HL-60 (cell line): ENCODE results near the gene NRXN3.

Experiments used
- DNase-seq, 2 experiments: peaks; one replicate each; pipeline ENCODE4 v3.0.0-alpha.2; 2010 to 2020; ENCODE audit warnings: low read depth in 1 of 2, low spot score in 1 of 2
- H3K27ac ChIP-seq: fragments of 250-450 bp; sonication (Bioruptor Pico); replicated peaks from 2 replicates; pipeline ENCODE4 v1.5.1; 2020; ENCODE audit warnings: mild to moderate bottlenecking, moderate library complexity
- H3K27me3 ChIP-seq: fragments of 250-450 bp; sonication (Bioruptor Pico); 2 replicates; pipeline ENCODE4 v1.5.1; 2021; ENCODE audit warnings: mild to moderate bottlenecking, moderate library complexity; ENCODE audit not compliant: insufficient read depth, poor library complexity, severe bottlenecking
- H3K4me3 ChIP-seq: replicated peaks from 2 replicates; pipeline ENCODE4 v1.5.1; 2011; ENCODE audit warnings: mild to moderate bottlenecking, control low read depth, low read length; ENCODE audit not compliant: insufficient read depth
- CTCF ChIP-seq: IDR thresholded peaks from one replicate; pipeline ENCODE4 v1.5.1; 2011; ENCODE audit warnings: low read length, control low read depth, inconsistent platforms; ENCODE audit not compliant: insufficient read depth
- GABPA ChIP-seq: IDR thresholded peaks from 2 replicates; pipeline ENCODE4 v1.6.1; 2012; ENCODE audit warnings: low read depth
- POLR2AphosphoS5 ChIP-seq: IDR thresholded peaks from 2 replicates; pipeline ENCODE4 v1.6.1; 2012; ENCODE audit warnings: low read depth
- REST ChIP-seq: IDR thresholded peaks from 2 replicates; pipeline ENCODE4 v1.6.1; 2012; ENCODE audit warnings: low read depth; ENCODE audit not compliant: insufficient replicate concordance
- SPI1 ChIP-seq: IDR thresholded peaks from 2 replicates; pipeline ENCODE4 v1.6.1; 2012; ENCODE audit warnings: low read depth, mild to moderate bottlenecking, borderline replicate concordance

The NRXN3 gene

GRCh38 chr14:78469947-78470346 lies 299.8 kb downstream of the NRXN3 start:
- no peak overlapping the region for H3K4me3 ChIP-seq
- no peak for TF ChIP-seq GABPA
- no peak overlapping the region for H3K27ac ChIP-seq
- no peak for DNase-seq
- H3K27me3 ChIP-seq = no peaks in the 10 kb centered on the region

GRCh38 chr14:78479127-78479780 lies 309.1 kb downstream of the NRXN3 start:
- TF ChIP-seq REST = no peak
- no peak for TF ChIP-seq SPI1
- no peak for TF ChIP-seq GABPA
- TF ChIP-seq CTCF = no peak
- no peak for TF ChIP-seq POLR2AphosphoS5
- no peaks in the 10 kb centered on the region for H3K27me3 ChIP-seq
- DNase-seq = no peak
- no peak overlapping the region for H3K4me3 ChIP-seq
- H3K27ac ChIP-seq = no peak overlapping the region

- DNase-seq = no peak
- Histone ChIP-seq H3K4me3 (no peak overlapping the region), H3K27me3 (no peaks in the 10 kb centered on the region), H3K27ac (no peak overlapping the region)
- TF ChIP-seq REST (no peak), CTCF (no peak), SPI1 (no peak), GABPA (no peak), POLR2AphosphoS5 (no peak)
Observed at GRCh38 chr14:78484028-78484427, 313.9 kb downstream of the NRXN3 start.

- Histone ChIP-seq H3K27me3 (no peaks in the 10 kb centered on the region), H3K27ac (no peak overlapping the region), H3K4me3 (no peak overlapping the region)
- DNase-seq = no peak
- TF ChIP-seq SPI1 = no peak
- TF ChIP-seq REST = no peak
- no peak for TF ChIP-seq GABPA
- no peak for TF ChIP-seq CTCF
- no peak for TF ChIP-seq POLR2AphosphoS5
Observed at GRCh38 chr14:78486081-78486480, 315.9 kb downstream of the NRXN3 start.
